Measurements from ENCODE around the gene HTRA3. TPM values are rescaled to one million over a fixed set of nuclear protein-coding genes. Genes with fewer than 3 reads are reported as not detected.

The HTRA3 gene
- total RNA-seq, 1 donor from 2014 or later = 35.2 TPM

Other genes with a start within 250 kb of the HTRA3 start
- 44.2 TPM for gene ABLIM2, start 110.9 kb upstream of the HTRA3 start, total RNA-seq
- 20.2 TPM for gene SH3TC1, start 70.5 kb upstream of the HTRA3 start, total RNA-seq
- 33.1 TPM for gene ACOX3, start 171.0 kb downstream of the HTRA3 start, total RNA-seq
- 27.5 TPM for gene TRMT44, start 171.0 kb downstream of the HTRA3 start, total RNA-seq